Measurements from ENCODE around the gene SLC13A2. TPM values are rescaled to one million over a fixed set of nuclear protein-coding genes. Genes with fewer than 3 reads are reported as not detected.

Gene SLC13A2
- total RNA-seq, 1 experiment from 2014 or later = not detected

- no peaks in the 10 kb centered on the region for H3K27me3 ChIP-seq (ENCODE audit: insufficient read depth, low read length)
- no peaks in the 10 kb centered on the region for H4K20me1 ChIP-seq (ENCODE audit: control insufficient read depth, insufficient read depth, insufficient read length)
- no peak overlapping the region for H2AK5ac ChIP-seq (ENCODE audit: insufficient read length, low read length)
- peaks cover 2 to 24% of the 10 kb centered on the region in 2 experiments; a peak in 3 of 4 replicates for H3K4me1 Mint-ChIP-seq
- no peaks in the 10 kb centered on the region for H3K79me2 ChIP-seq (ENCODE audit: insufficient read depth, low read length)
- no peaks in the 10 kb centered on the region for H3K9me3 Mint-ChIP-seq
- H3K4me2 ChIP-seq (ENCODE audit: insufficient read depth, insufficient read length, low read length) = no peak overlapping the region
- H3K36me3 Mint-ChIP-seq (ENCODE audit: insufficient read depth in 1 of 3, low read depth in 3 of 3) = no peaks in the 10 kb centered on the region
- H3K4me1 ChIP-seq (ENCODE audit: insufficient read depth, low read length) = no peaks in the 10 kb centered on the region
- H2BK15ac ChIP-seq (ENCODE audit: low read depth, low read length) = no peak overlapping the region
- H3K14ac ChIP-seq (ENCODE audit: insufficient read depth, low read length) = no peak overlapping the region
- no peaks in the 10 kb centered on the region for H3K23me2 ChIP-seq (ENCODE audit: insufficient read length, low read depth, low read length, poor library complexity, severe bottlenecking)
- no peak overlapping the region for H2BK12ac ChIP-seq (ENCODE audit: insufficient read length, low read depth, low read length)
- H3K27ac Mint-ChIP-seq = peak overlapping the region in 2 of 3 experiments; percentile 62 to 80; a peak in 3 of 7 replicates
- H2BK5ac ChIP-seq (ENCODE audit: insufficient read length, low read length) = no peak overlapping the region
- no peak overlapping the region for H3K56ac ChIP-seq (ENCODE audit: insufficient read length, low read depth, low read length)
- no peak overlapping the region for H3K4ac ChIP-seq (ENCODE audit: low read depth, low read length)
- H3K79me1 ChIP-seq (ENCODE audit: insufficient read depth, low read depth, low read length, poor library complexity, severe bottlenecking) = no peaks in the 10 kb centered on the region
- no peak overlapping the region for H3K23ac ChIP-seq (ENCODE audit: insufficient read length, low read depth, low read length)
- no peak overlapping the region for H2AFZ ChIP-seq (ENCODE audit: low read length)
- DNase-seq = no peak
- no peak overlapping the region for H2BK120ac ChIP-seq (ENCODE audit: low read depth, low read length, poor library complexity, severe bottlenecking)
- H3K4me3 Mint-ChIP-seq = no peak overlapping the region
- no peak for TF ChIP-seq CTCF (conservative IDR thresholded peaks at IDR 0.05)
- no peak overlapping the region for H4K5ac ChIP-seq (ENCODE audit: insufficient read length, low read depth, low read length)
- H4K8ac ChIP-seq (replicated peaks; ENCODE audit: insufficient read length, low read depth, low read length) = no peak overlapping the region
- no CpG with 5 or more reads among the region's 2 CpGs for WGBS (ENCODE audit: extremely low coverage, insufficient read length, low lambda C conversion rate)
- no peak overlapping the region for H3K9ac ChIP-seq (ENCODE audit: extremely low read depth, insufficient read length, low read length)
- no peak overlapping the region for H4K91ac ChIP-seq (ENCODE audit: insufficient read length, low read depth, low read length)
- no peak overlapping the region for H2BK20ac ChIP-seq (ENCODE audit: low read depth, low read length, poor library complexity, severe bottlenecking)
- no peak overlapping the region for H3K27ac ChIP-seq (ENCODE audit: insufficient read length, low read depth, low read length)
- peaks cover 14% of the 10 kb centered on the region for H3K27me3 Mint-ChIP-seq (ENCODE audit: low read depth)
- H3T11ph ChIP-seq (ENCODE audit: low read length) = no peak overlapping the region
- no peaks in the 10 kb centered on the region for H3K9me3 ChIP-seq (ENCODE audit: control insufficient read depth, low read depth, low read length)
- H3K18ac ChIP-seq (ENCODE audit: insufficient read length, low read depth, low read length) = no peak overlapping the region
Measured at GRCh38 chr17:28527181-28527681, 53.8 kb downstream of the SLC13A2 start.
